H1 (cell line): ENCODE results near the gene CPT1A.

Experiments
- ATF3 ChIP-seq: IDR thresholded peaks from 2 replicates; pipeline ENCODE4 v1.6.1; 2011; ENCODE audit warnings: low read depth, mild to moderate bottlenecking, low read length; ENCODE audit not compliant: insufficient read depth
- CTCF ChIP-seq, 3 experiments: IDR thresholded peaks; 1 replicate in 2 of 3; 2 replicates in 1 of 3; pipeline versions ENCODE4 v1.5.1 to v1.6.1; 2011; ENCODE audit warnings: low read length in 3 of 3, mild to moderate bottlenecking in 3 of 3, inconsistent platforms in 2 of 3, low read depth in 1 of 3, moderate library complexity in 1 of 3; ENCODE audit not compliant: insufficient read depth in 1 of 3; ENCODE audit errors: control extremely low read depth in 1 of 3
- EGR1 ChIP-seq: IDR thresholded peaks from 2 replicates; pipeline ENCODE4 v1.6.1; 2011; ENCODE audit warnings: low read depth, low read length, borderline replicate concordance
- EZH2 ChIP-seq: fragments of 200-600 bp; sonication (generic); IDR thresholded peaks from 2 replicates; pipeline ENCODE4 v1.7.1; 2012; ENCODE audit warnings: low read depth, mild to moderate bottlenecking, moderate library complexity, low read length, inconsistent platforms; ENCODE audit not compliant: severe bottlenecking
- JUN ChIP-seq: IDR thresholded peaks from 2 replicates; pipeline ENCODE4 v1.6.1; 2011; ENCODE audit warnings: low read depth, mild to moderate bottlenecking, improper control_type of control experiment, low read length
- MAX ChIP-seq: IDR thresholded peaks from 2 replicates; pipeline ENCODE4 v1.6.1; 2012; ENCODE audit warnings: inconsistent platforms
- POLR2A ChIP-seq, 2 experiments: IDR thresholded peaks; 1 replicate in 1 of 2; 2 replicates in 1 of 2; pipeline ENCODE4 v1.6.1; 2011; ENCODE audit warnings: low read depth in 2 of 2, low read length in 2 of 2, mild to moderate bottlenecking in 2 of 2; ENCODE audit errors: control extremely low read depth in 1 of 2
- POLR2AphosphoS5 ChIP-seq: IDR thresholded peaks from 2 replicates; pipeline ENCODE4 v1.6.1; 2011; ENCODE audit warnings: low read depth, low read length
- RAD21 ChIP-seq, 2 experiments: IDR thresholded peaks in 1 of 2; conservative IDR thresholded peaks in 1 of 2; 2 replicates each; pipeline ENCODE4 v1.6.1; 2011; ENCODE audit warnings: low read depth in 2 of 2, low read length in 2 of 2, improper control_type of control experiment in 1 of 2, inconsistent platforms in 1 of 2, mild to moderate bottlenecking in 1 of 2, moderate library complexity in 1 of 2
- RBBP5 ChIP-seq: IDR thresholded peaks from 2 replicates; pipeline ENCODE4 v1.7.1; 2012; ENCODE audit warnings: low read depth, mild to moderate bottlenecking, inconsistent platforms, low read length, moderate library complexity, borderline replicate concordance
- RXRA ChIP-seq: IDR thresholded peaks from 2 replicates; pipeline ENCODE4 v1.6.1; 2011; ENCODE audit warnings: low read depth, mild to moderate bottlenecking, low read length, moderate library complexity; ENCODE audit not compliant: insufficient read depth
- SP1 ChIP-seq: IDR thresholded peaks from 2 replicates; pipeline ENCODE4 v1.6.1; 2011; ENCODE audit warnings: low read depth, low read length
- TAF1 ChIP-seq: IDR thresholded peaks from 2 replicates; pipeline ENCODE4 v1.6.1; 2011; ENCODE audit warnings: mild to moderate bottlenecking, low read depth, low read length
- YY1 ChIP-seq: IDR thresholded peaks from 2 replicates; pipeline ENCODE4 v1.6.1; 2011; ENCODE audit warnings: low read depth, mild to moderate bottlenecking, low read length

- no peak for TF ChIP-seq CTCF (IDR thresholded peaks at IDR 0.05; ENCODE audit: control extremely low read depth in 1 of 3, insufficient read depth in 1 of 3, low read depth in 1 of 3, low read length in 3 of 3)
- TF ChIP-seq POLR2A (IDR thresholded peaks at IDR 0.05; ENCODE audit: control extremely low read depth in 1 of 2, low read depth in 2 of 2, low read length in 2 of 2): no peak
- TF ChIP-seq ATF3: no peak
- TF ChIP-seq TAF1: no peak
- TF ChIP-seq MAX: no peak
- no peak for TF ChIP-seq RXRA
- TF ChIP-seq YY1: no peak
- TF ChIP-seq POLR2AphosphoS5: no peak
- TF ChIP-seq EZH2: no peak
- TF ChIP-seq EGR1: no peak
- no peak for TF ChIP-seq SP1
- no peak for TF ChIP-seq RBBP5
- TF ChIP-seq JUN: no peak
- no peak for TF ChIP-seq RAD21 (IDR thresholded peaks at IDR 0.05 in 1 of 2, conservative IDR thresholded peaks at IDR 0.05 in 1 of 2; ENCODE audit: low read depth in 2 of 2, low read length in 2 of 2)
These were observed 6.0 kb downstream of the CPT1A start for GRCh38 chr11:68835749-68836148.
